Right cardiac atrium (tissue), 5 donors: ENCODE data around the gene BMERB1. TPM values are rescaled to one million over a fixed set of nuclear protein-coding genes. Genes with fewer than 3 reads are reported as not detected.
A peak's percentile ranks its signal among the peaks of the same experiment; 100 is the strongest.
"Not testable (repeated sequence)": the region's sequence is repeated elsewhere in the genome, so short reads cannot be mapped to it uniquely, and the experiment has no call there.

Experiments used
- ATAC-seq, 2 donors: fragments of 200-7000 bp; cut with Tn5 transposase; one replicate each; pipeline versions ENCODE4 v1.8.0 to v1.9.1; 2020; ENCODE audit warnings: moderate library complexity in 2 of 2, mild to moderate bottlenecking in 1 of 2
- DNase-seq, 3 donors: peaks; one replicate each; pipeline ENCODE4 v3.0.0-alpha.2; 2020
- H3K27ac ChIP-seq: one replicate; pipeline ENCODE4 v1.5.1; 2013; ENCODE audit warnings: mild to moderate bottlenecking, low read length, control low read depth, moderate library complexity
- H3K27me3 ChIP-seq: one replicate; pipeline ENCODE4 v1.6.1; 2013; ENCODE audit not compliant: control insufficient read depth, insufficient read depth
- H3K4me1 ChIP-seq: one replicate; pipeline ENCODE4 v1.6.1; 2013; ENCODE audit warnings: low read length; ENCODE audit not compliant: control insufficient read depth, insufficient read depth
- H3K4me3 ChIP-seq: one replicate; pipeline ENCODE4 v1.5.1; 2013; ENCODE audit warnings: low read length, control low read depth
- H3K9me3 ChIP-seq: one replicate; pipeline ENCODE4 v1.6.1; 2013; ENCODE audit warnings: low read length; ENCODE audit not compliant: control insufficient read depth
- WGBS: extraction: QIAGEN DNeasy Blood & Tissue Kit; methylation state at CpG from one replicate; pipeline ENCODE4 v1.1.7; 2013; 5-methylcytosine and 5-hydroxymethylcytosine counted together
- intact Hi-C, 4 donors: fragments of 100-400 bp; cut with DNase I; formaldehyde crosslinking; loops; one replicate each; pipeline versions ENCODE4 v1.11.0 to v1.14.0; 2022 to 2023
- polyA plus RNA-seq: library from polyadenylated mRNA; stranded (reverse); fragments of 200-250 nt; gene quantifications from one replicate; pipeline ENCODE4 v1.2.3, GENCODE V29; 2013
- total RNA-seq, 4 donors: library from RNA; stranded (reverse); fragmentation: NEBNext Ultra II Directional; extraction: Animal tissue kit (Norgen Biotek cat#: 25700); gene quantifications; one replicate each; pipeline ENCODE4 v1.2.1, GENCODE V29; 2021
- donor health status: healthy with polysubstance abuse.
- donor health status: DM: no; HTN: yes; CAD: no.
- donor health status: DM: no; HTN: no; CAD: no.
- donor health status: DM: no; HTN: yes; CAD: no; lungs with severe emphysema.
- donor health status: DM: yes; HTN: yes; CAD: no.

The BMERB1 gene
- total and polyA plus RNA-seq, 5 donors: 36.9 to 74.7 (median 59.0) TPM

DNA sequence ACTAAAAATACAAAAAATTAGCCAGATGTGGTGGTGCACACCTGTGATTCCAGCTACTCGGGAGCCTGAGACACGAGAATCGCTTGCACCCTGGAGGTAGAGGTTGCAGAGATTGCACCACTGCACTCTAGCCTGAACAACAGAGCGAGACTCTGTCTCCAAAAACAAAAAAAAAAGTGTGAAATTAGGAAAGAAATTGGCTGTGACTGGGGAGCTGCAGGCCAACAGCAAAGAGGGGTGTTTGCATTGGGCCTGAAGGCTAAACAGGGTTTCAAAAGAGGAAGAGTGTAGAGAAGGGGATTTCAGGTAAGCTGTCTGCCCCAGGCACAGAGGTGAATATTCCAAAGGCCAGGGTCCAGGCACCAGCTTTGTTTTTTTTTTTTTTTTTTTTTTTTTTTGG is 9.4 kb downstream of the BMERB1 start:
- Histone ChIP-seq H3K27ac (no peak overlapping the region), H3K4me3 (no peak overlapping the region), H3K4me1 (no peaks in the 10 kb centered on the region), H3K9me3 (no peaks in the 10 kb centered on the region), H3K27me3 (no peaks in the 10 kb centered on the region)
- 83% methylated on average over 4 of the region's 4 CpGs for WGBS
- intact Hi-C loops: loop anchor here in 1 of 4 donors (10.0 kb wide), 1 partner anchor 91 kb away; no protein-coding TSS in a partner anchor
- ATAC-seq: no peak
- DNase-seq: no peak

- ATAC-seq (no peak), DNase-seq (no peak)
- H3K9me3 ChIP-seq: no peaks in the 10 kb centered on the region
- no peak overlapping the region for H3K4me3 ChIP-seq
- H3K27me3 ChIP-seq: no peaks in the 10 kb centered on the region
- no peak overlapping the region for H3K27ac ChIP-seq
- intact Hi-C loops: loop anchor here in 1 of 4 donors (10.0 kb wide), 1 partner anchor 91 kb away; no protein-coding TSS in a partner anchor
- 89% methylated on average over 3 of the region's 3 CpGs for WGBS
- H3K4me1 ChIP-seq: no peaks in the 10 kb centered on the region
Measured at GRCh38 chr16:15444264-15444663, 9.9 kb downstream of the BMERB1 start.

- intact Hi-C loops: loop anchor here in 1 of 4 donors (10.0 kb wide), 1 partner anchor 89 kb away; no protein-coding TSS in a partner anchor
Measured at GRCh38 chr16:15445450-15445849, 11.1 kb downstream of the BMERB1 start.

GRCh38 chr16:15446901-15447300 is 12.5 kb downstream of the BMERB1 start:
- H3K9me3 ChIP-seq: no peaks in the 10 kb centered on the region
- 93% methylated on average over 5 of the region's 5 CpGs for WGBS
- H3K27ac ChIP-seq: no peak overlapping the region
- DNase-seq (no peak), ATAC-seq (no peak)
- H3K4me3 ChIP-seq: no peak overlapping the region
- no peaks in the 10 kb centered on the region for H3K27me3 ChIP-seq
- intact Hi-C loops: loop anchor here in 1 of 4 donors (10.0 kb wide), 1 partner anchor 88 kb away; no protein-coding TSS in a partner anchor
- no peaks in the 10 kb centered on the region for H3K4me1 ChIP-seq

More at GRCh38 chr16:15445450-15445849, 11.1 kb downstream of the BMERB1 start:
- H3K27ac ChIP-seq: no peak overlapping the region
- H3K9me3 ChIP-seq: no peaks in the 10 kb centered on the region
- WGBS: 97% methylated on average over 1 of the region's 1 CpG
- no peaks in the 10 kb centered on the region for H3K4me1 ChIP-seq
- ATAC-seq: no peak
- H3K4me3 ChIP-seq: no peak overlapping the region
- DNase-seq: no peak
- no peaks in the 10 kb centered on the region for H3K27me3 ChIP-seq

- Histone ChIP-seq H3K27me3 (no peaks in the 10 kb centered on the region), H3K9me3 (no peaks in the 10 kb centered on the region), H3K4me3 (no peak overlapping the region), H3K4me1 (no peaks in the 10 kb centered on the region), H3K27ac (no peak overlapping the region)
- DNase-seq (peak; percentile 52 to 79 (median 65)), ATAC-seq (peak; percentile 44 to 74)
- intact Hi-C loops: no loop called here
- WGBS: 68% methylated on average over 6 of the region's 6 CpGs
Measured at GRCh38 chr16:15450624-15451023, 16.2 kb downstream of the BMERB1 start.

- Histone ChIP-seq H3K9me3 (no peaks in the 10 kb centered on the region), H3K4me3 (no peak overlapping the region), H3K4me1 (no peaks in the 10 kb centered on the region), H3K27me3 (no peaks in the 10 kb centered on the region), H3K27ac (no peak overlapping the region)
- no peak for DNase-seq
- 81% methylated on average over 10 of the region's 10 CpGs for WGBS
- no peak for ATAC-seq
- intact Hi-C loops: no loop called here
Measured at GRCh38 chr16:15451098-15451731, 16.8 kb downstream of the BMERB1 start.

DNA sequence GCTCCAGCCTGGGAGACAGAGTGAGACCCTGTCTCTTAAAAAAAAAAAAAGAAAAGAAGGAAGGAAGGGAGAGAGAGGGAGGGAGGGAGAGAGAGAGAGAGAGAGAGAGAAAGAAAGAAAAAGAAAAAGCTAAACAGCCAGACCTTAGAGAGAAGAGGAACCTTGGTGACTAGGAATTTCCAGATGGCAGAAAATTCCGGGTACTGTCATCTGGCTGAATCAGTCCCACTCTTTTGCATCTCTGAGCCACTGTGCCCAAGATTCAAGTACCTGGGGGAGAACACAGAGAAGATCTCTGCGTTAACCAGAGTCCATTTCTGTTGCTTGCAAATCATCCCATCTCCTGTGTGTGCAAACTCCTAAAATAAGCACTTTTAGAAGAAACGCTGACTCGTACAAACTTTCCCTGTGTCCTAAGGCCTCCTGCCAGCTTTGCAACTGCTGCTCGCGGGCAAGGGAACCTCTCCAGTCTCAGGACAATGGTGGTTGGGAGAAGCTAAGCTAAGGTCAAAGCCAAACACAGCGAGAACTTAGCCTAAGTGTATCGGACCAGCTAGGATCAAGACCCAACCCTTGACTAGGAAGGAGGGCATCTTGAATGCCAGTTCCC is 18.0 kb downstream of the BMERB1 start:
- Histone ChIP-seq H3K4me3 (no peak overlapping the region), H3K27me3 (no peaks in the 10 kb centered on the region), H3K27ac (no peak overlapping the region), H3K9me3 (no peaks in the 10 kb centered on the region), H3K4me1 (no peaks in the 10 kb centered on the region)
- DNase-seq (no peak), ATAC-seq (no peak)
- 72% methylated on average over 8 of the region's 8 CpGs for WGBS
- intact Hi-C loops: no loop called here

GRCh38 chr16:15453296-15453695 is 18.9 kb downstream of the BMERB1 start:
- H3K4me3 ChIP-seq, H3K4me1 ChIP-seq, H3K27me3 ChIP-seq, H3K9me3 ChIP-seq, H3K27ac ChIP-seq, ATAC-seq, intact Hi-C loops, DNase-seq: not testable (repeated sequence)
- WGBS: 86% methylated on average over 7 of the region's 7 CpGs

GRCh38 chr16:15454933-15455332 is 20.5 kb downstream of the BMERB1 start:
- DNase-seq, intact Hi-C loops, ATAC-seq, H3K27ac ChIP-seq, H3K27me3 ChIP-seq, H3K4me3 ChIP-seq, H3K4me1 ChIP-seq, H3K9me3 ChIP-seq: not testable (repeated sequence)
- 95% methylated on average over 11 of the region's 11 CpGs for WGBS

DNA sequence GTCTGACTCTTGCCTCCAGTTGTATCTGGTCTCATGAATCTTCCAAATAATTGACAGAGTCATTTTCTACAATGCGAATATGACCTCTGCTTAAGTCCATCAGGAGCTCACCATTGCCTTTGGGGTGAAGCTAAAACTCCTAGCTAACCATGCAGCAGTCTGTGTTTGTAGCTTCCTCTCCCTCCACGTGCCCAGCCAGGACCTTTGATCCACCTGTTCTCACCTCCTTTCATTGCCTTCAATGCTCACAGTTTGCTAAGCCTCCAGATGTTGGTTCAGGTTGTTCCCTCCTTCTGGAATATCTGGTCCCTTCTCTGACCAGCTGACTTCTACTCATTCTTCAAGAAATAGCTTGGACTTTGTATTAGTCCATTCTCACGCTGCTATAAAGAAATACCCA is 23.0 kb downstream of the BMERB1 start:
- Histone ChIP-seq H3K4me1 (no peaks in the 10 kb centered on the region), H3K9me3 (no peaks in the 10 kb centered on the region), H3K27me3 (no peaks in the 10 kb centered on the region), H3K4me3 (no peak overlapping the region), H3K27ac (no peak overlapping the region)
- DNase-seq (no peak), ATAC-seq (no peak)
- WGBS: 91% methylated on average over 3 of the region's 3 CpGs
- intact Hi-C loops: no loop called here

- no peaks in the 10 kb centered on the region for H3K27me3 ChIP-seq
- H3K9me3 ChIP-seq: no peaks in the 10 kb centered on the region
- DNase-seq (no peak), ATAC-seq (no peak)
- 56% methylated on average over 4 of the region's 4 CpGs for WGBS
- no peak overlapping the region for H3K4me3 ChIP-seq
- intact Hi-C loops: no loop called here
- no peaks in the 10 kb centered on the region for H3K4me1 ChIP-seq
- no peak overlapping the region for H3K27ac ChIP-seq
Measured at GRCh38 chr16:15457958-15458357, 23.6 kb downstream of the BMERB1 start.
